ENCODE data around the gene MDM1. TPM values are rescaled to one million over a fixed set of nuclear protein-coding genes. Genes with fewer than 3 reads are reported as not detected.

MDM1 gene
- total and polyA plus RNA-seq, 2 experiments from 2014 or later, result 3.6 to 14.9 TPM

GRCh38 chr12:68374307-68374982, 42.3 kb upstream of the MDM1 start:
- TF ChIP-seq EZH2 (IDR thresholded peaks at IDR 0.05; ENCODE audit: borderline replicate concordance) (no peak), EZH2phosphoT487 (IDR thresholded peaks at IDR 0.05; ENCODE audit: low read depth, severe bottlenecking, unreplicated experiment) (no peak)
- TF ChIP-seq, protein P1, sequence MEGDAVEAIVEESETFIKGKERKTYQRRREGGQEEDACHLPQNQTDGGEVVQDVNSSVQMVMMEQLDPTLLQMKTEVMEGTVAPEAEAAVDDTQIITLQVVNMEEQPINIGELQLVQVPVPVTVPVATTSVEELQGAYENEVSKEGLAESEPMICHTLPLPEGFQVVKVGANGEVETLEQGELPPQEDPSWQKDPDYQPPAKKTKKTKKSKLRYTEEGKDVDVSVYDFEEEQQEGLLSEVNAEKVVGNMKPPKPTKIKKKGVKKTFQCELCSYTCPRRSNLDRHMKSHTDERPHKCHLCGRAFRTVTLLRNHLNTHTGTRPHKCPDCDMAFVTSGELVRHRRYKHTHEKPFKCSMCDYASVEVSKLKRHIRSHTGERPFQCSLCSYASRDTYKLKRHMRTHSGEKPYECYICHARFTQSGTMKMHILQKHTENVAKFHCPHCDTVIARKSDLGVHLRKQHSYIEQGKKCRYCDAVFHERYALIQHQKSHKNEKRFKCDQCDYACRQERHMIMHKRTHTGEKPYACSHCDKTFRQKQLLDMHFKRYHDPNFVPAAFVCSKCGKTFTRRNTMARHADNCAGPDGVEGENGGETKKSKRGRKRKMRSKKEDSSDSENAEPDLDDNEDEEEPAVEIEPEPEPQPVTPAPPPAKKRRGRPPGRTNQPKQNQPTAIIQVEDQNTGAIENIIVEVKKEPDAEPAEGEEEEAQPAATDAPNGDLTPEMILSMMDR (IDR thresholded peaks at IDR 0.05; ENCODE audit: poor library complexity), result no peak
- no peaks in the 10 kb centered on the region for H3K9me3 ChIP-seq (ENCODE audit: low read depth)
- H3K36me3 ChIP-seq (replicated peaks; ENCODE audit: insufficient read depth, low read depth), result no peaks in the 10 kb centered on the region
- WGBS (ENCODE audit: low lambda C conversion rate, missing lambda C conversion rate), result 92% methylated on average over 10 of the region's 10 CpGs
- no peak overlapping the region for H3K4me3 ChIP-seq
- no peak overlapping the region for H2AFZ ChIP-seq
- no peaks in the 10 kb centered on the region for H3K79me2 ChIP-seq
- peaks cover 14% of the 10 kb centered on the region for H3K4me1 ChIP-seq (ENCODE audit: insufficient read depth)
- no peak for DNase-seq (ENCODE audit: low spot score)
- no peak overlapping the region for H3K4me2 ChIP-seq
- H3K27me3 ChIP-seq, result no peaks in the 10 kb centered on the region
- H4K20me1 ChIP-seq (ENCODE audit: insufficient read depth, poor library complexity, severe bottlenecking), result no peaks in the 10 kb centered on the region
- H3K9me2 ChIP-seq (replicated peaks; ENCODE audit: insufficient read depth), result no peaks in the 10 kb centered on the region
- H3K27ac ChIP-seq, result no peak overlapping the region

DNA sequence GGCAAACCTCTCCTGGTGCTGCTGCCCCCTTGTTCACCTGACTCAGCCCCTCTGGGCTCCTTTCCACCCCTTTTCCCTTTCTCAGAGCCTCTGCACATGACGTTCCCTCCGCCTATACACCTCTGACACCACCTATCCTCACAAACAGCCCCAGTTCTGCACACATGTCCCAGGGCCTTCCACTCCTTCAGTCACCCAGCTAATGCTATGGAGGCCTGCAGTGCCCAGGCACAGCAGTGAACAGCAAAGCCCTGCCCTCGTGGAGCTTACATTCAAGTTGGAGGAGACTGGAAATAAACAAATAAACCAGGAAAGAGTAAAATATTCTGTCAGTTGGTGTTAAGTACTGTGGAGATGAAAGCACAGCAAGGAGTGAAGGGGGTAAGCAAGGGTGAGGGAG, 38.5 kb upstream of the MDM1 start:
- TF ChIP-seq EZH2phosphoT487 (IDR thresholded peaks at IDR 0.05; ENCODE audit: low read depth, severe bottlenecking, unreplicated experiment), result no peak
- no peak for TF ChIP-seq EZH2 (IDR thresholded peaks at IDR 0.05; ENCODE audit: borderline replicate concordance)
- TF ChIP-seq, protein P1 (IDR thresholded peaks at IDR 0.05; ENCODE audit: poor library complexity), result no peak
- 90% methylated on average over 3 of the region's 3 CpGs for WGBS (ENCODE audit: low lambda C conversion rate, missing lambda C conversion rate)

GRCh38 chr12:68370006-68370590, 37.9 kb upstream of the MDM1 start:
- Histone ChIP-seq H4K20me1 (ENCODE audit: insufficient read depth, poor library complexity, severe bottlenecking) (no peaks in the 10 kb centered on the region), H3K4me1 (ENCODE audit: insufficient read depth) (peaks cover 6% of the 10 kb centered on the region), H3K79me2 (no peaks in the 10 kb centered on the region), H3K36me3 (replicated peaks; ENCODE audit: insufficient read depth, low read depth) (no peaks in the 10 kb centered on the region), H3K9me3 (ENCODE audit: low read depth) (no peaks in the 10 kb centered on the region), H2AFZ (no peak overlapping the region), H3K27me3 (no peaks in the 10 kb centered on the region), H3K27ac (no peak overlapping the region), H3K9me2 (replicated peaks; ENCODE audit: insufficient read depth) (no peaks in the 10 kb centered on the region), H3K4me3 (no peak overlapping the region), H3K4me2 (no peak overlapping the region)
- no peak for DNase-seq (ENCODE audit: low spot score)
- no peak for TF ChIP-seq EZH2phosphoT487 (IDR thresholded peaks at IDR 0.05; ENCODE audit: low read depth, severe bottlenecking, unreplicated experiment)
- TF ChIP-seq, protein P1 (IDR thresholded peaks at IDR 0.05; ENCODE audit: poor library complexity), result no peak
- no peak for TF ChIP-seq EZH2 (IDR thresholded peaks at IDR 0.05; ENCODE audit: borderline replicate concordance)
- WGBS (ENCODE audit: low lambda C conversion rate, missing lambda C conversion rate), result 83% methylated on average over 8 of the region's 8 CpGs

More for the DNA sequence above, 38.5 kb upstream of the MDM1 start:
- H3K27me3 ChIP-seq, result no peaks in the 10 kb centered on the region
- no peak overlapping the region for H3K4me2 ChIP-seq
- H3K9me2 ChIP-seq (replicated peaks; ENCODE audit: insufficient read depth), result no peaks in the 10 kb centered on the region
- H3K9me3 ChIP-seq (ENCODE audit: low read depth), result no peaks in the 10 kb centered on the region
- no peak overlapping the region for H3K27ac ChIP-seq
- H4K20me1 ChIP-seq (ENCODE audit: insufficient read depth, poor library complexity, severe bottlenecking), result no peaks in the 10 kb centered on the region
- no peak overlapping the region for H3K4me3 ChIP-seq
- H3K36me3 ChIP-seq (replicated peaks; ENCODE audit: insufficient read depth, low read depth), result no peaks in the 10 kb centered on the region
- peaks cover 3% of the 10 kb centered on the region for H3K4me1 ChIP-seq (ENCODE audit: insufficient read depth)
- DNase-seq (ENCODE audit: low spot score), result no peak
- H3K79me2 ChIP-seq, result no peaks in the 10 kb centered on the region
- H2AFZ ChIP-seq, result no peak overlapping the region

All from hepatocyte (in vitro differentiated cells).